T-helper 17 cell (primary cell): Measurements from ENCODE around the gene CTNND2. TPM values are rescaled to one million over a fixed set of nuclear protein-coding genes. Genes with fewer than 3 reads are reported as not detected.

Source experiments
- ATAC-seq: fragments of 150-1000 bp; cut with Tn5 transposase; 2 replicates; pipeline ENCODE4 v1.10.0; 2021; ENCODE audit warnings: mild to moderate bottlenecking, moderate library complexity
- DNase-seq, 3 donors: peaks; one replicate each; pipeline versions ENCODE4 v3.0.0 to v3.0.0-alpha.2; 2020 to 2021
- H3K9me3 ChIP-seq: one replicate; pipeline ENCODE4 v1.7.0; 2013; ENCODE audit warnings: low read length, mild to moderate bottlenecking; ENCODE audit not compliant: control insufficient read depth, poor library complexity, severe bottlenecking
- H3K27ac Mint-ChIP-seq: one replicate; pipeline ENCODE4 v1.8.0; 2022; ENCODE audit warnings: mild to moderate bottlenecking, moderate library complexity, mixed read lengths
- H3K27me3 Mint-ChIP-seq: one replicate; pipeline ENCODE4 v1.8.0; 2022; ENCODE audit warnings: mixed read lengths
- H3K36me3 Mint-ChIP-seq: one replicate; pipeline ENCODE4 v1.8.0; 2022; ENCODE audit warnings: low read depth, mixed read lengths
- H3K4me1 Mint-ChIP-seq: one replicate; pipeline ENCODE4 v1.8.0; 2022; ENCODE audit warnings: mild to moderate bottlenecking, mixed read lengths
- H3K4me3 Mint-ChIP-seq: one replicate; pipeline ENCODE4 v1.8.0; 2022; ENCODE audit warnings: mild to moderate bottlenecking, moderate library complexity, mixed read lengths
- total RNA-seq, 4 donors: library from RNA in 2 of 4; stranded (reverse) in 2 of 4; gene quantifications; one replicate each; pipeline ENCODE4 v1.2.3 and lab custom pipeline; 2022 to 2026

Gene CTNND2
- total RNA-seq, 2 donors from 2014 or later, result 0.94 to 1.6 TPM

DNA sequence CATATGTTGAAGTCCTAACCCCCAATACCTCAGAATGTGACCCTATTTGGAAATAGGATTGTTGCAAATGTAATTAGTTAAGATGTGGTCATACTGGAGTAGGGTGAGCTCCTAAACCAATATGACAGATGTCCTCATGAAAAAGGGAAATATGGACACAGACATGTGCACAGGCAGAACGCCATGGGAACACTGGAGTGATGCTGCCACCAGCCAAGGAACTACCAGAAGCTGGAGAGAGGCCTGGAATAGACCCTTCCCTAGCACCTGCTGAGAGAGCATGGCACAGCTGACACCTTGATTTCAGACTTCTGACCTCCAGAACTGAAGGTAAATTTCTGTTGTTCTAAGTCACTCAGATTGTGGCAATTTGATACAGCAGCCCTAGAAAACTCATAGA is 110.8 kb downstream of the CTNND2 start:
- no peak for DNase-seq
- H3K27me3 Mint-ChIP-seq, result no peaks in the 10 kb centered on the region
- no peaks in the 10 kb centered on the region for H3K9me3 ChIP-seq
- H3K36me3 Mint-ChIP-seq, result no peaks in the 10 kb centered on the region
- H3K27ac Mint-ChIP-seq, result no peak overlapping the region
- no peaks in the 10 kb centered on the region for H3K4me1 Mint-ChIP-seq
- no peak for ATAC-seq
- H3K4me3 Mint-ChIP-seq, result no peak overlapping the region

DNA sequence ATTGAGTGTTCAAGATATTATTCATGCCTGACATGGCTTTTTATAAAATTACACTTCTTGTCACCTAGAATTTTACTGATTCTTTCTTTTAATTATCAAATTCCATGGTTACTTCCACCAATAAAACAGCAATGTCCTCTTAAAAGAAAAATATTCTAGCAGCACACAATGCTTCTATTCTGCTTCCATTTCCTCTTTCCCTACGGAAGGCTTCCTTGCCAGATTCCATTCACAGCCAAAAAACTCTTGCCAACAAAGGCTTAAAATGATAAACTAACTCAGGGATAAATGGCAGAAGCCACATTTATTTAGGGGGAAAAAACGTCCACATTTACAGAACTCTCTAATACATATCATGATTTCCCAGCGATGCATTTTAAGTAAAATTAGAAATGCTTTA is 111.6 kb downstream of the CTNND2 start:
- Mint-ChIP-seq H3K4me1 (no peaks in the 10 kb centered on the region), H3K27ac (no peak overlapping the region), H3K4me3 (no peak overlapping the region), H3K27me3 (no peaks in the 10 kb centered on the region), H3K36me3 (no peaks in the 10 kb centered on the region)
- DNase-seq (no peak), ATAC-seq (no peak)
- H3K9me3 ChIP-seq, result no peaks in the 10 kb centered on the region

DNA sequence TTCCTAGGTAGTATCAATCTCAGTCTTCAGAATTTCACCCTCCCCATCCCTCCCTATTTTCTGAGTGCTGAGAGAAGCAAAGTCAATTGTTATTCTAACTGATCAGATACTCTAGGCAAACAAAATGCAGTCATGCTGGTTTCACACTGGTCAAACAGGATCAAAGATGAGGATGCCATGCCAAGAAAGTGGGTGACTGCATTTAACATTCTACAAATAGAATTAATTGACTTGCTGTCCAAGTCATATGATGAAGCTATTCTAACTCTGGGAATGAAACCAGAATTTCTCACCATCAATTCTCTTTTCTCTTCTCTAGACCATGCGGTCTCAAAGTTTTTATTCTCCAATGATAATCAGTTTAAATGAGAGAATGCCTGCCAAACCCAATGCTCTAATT is 112.5 kb downstream of the CTNND2 start:
- no peaks in the 10 kb centered on the region for H3K27me3 Mint-ChIP-seq
- H3K9me3 ChIP-seq, result no peaks in the 10 kb centered on the region
- no peak overlapping the region for H3K27ac Mint-ChIP-seq
- H3K4me1 Mint-ChIP-seq, result no peaks in the 10 kb centered on the region
- no peak overlapping the region for H3K4me3 Mint-ChIP-seq
- DNase-seq (no peak), ATAC-seq (no peak)
- no peaks in the 10 kb centered on the region for H3K36me3 Mint-ChIP-seq

DNA sequence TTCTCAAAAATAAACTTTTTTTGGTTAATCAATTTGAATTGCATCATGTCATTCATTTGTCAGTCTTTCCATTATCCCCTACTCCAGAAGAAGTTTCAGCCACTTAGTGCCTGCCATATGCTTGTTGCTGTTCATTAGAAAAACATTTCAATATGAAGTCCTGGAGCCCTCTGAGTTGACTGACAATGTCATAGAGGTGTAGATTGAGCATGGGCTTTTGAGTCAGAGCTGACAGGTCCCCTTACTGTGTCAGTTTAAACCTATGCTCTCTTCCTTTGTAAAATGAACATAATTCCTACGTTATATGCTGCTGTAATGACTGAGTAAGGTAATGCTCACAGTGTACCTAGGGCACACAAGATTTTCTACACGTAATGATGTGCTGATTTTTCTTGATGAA is 114.0 kb downstream of the CTNND2 start:
- ATAC-seq, result no peak
- Mint-ChIP-seq H3K4me3 (no peak overlapping the region), H3K27me3 (no peaks in the 10 kb centered on the region), H3K27ac (no peak overlapping the region), H3K4me1 (no peaks in the 10 kb centered on the region), H3K36me3 (no peaks in the 10 kb centered on the region)
- H3K9me3 ChIP-seq, result no peaks in the 10 kb centered on the region
- DNase-seq, result no peak

DNA sequence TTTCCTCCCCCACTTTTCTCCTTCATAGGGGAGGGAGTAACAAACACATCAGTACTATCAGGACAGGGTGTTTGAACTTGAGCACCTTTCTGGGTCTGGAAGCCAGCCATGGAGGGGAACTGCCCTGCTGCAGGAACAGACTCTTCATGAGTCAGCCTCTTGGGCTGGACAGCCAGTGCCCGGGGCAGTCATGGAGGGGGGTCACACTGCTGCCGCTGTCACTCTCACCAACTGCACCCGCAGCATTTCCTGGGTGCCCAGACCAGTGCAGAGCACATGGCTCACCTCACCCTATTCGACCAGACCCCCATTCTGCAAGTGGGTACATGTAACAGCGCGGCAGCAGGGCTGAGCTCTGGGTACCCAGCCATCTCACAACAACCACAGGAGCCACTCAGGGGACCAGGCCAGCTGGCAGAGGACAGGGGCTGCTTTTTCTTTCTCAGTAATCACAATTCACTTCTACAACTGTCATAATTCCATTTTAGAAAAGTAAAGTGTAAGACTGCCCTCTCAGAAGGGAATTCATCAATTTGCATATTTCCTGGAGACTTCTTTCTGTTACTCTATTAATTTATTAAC is 118.4 kb downstream of the CTNND2 start:
- Mint-ChIP-seq H3K36me3 (no peaks in the 10 kb centered on the region), H3K27me3 (no peaks in the 10 kb centered on the region), H3K4me3 (no peak overlapping the region), H3K4me1 (no peaks in the 10 kb centered on the region), H3K27ac (no peak overlapping the region)
- DNase-seq (no peak), ATAC-seq (no peak)
- H3K9me3 ChIP-seq, result no peaks in the 10 kb centered on the region

DNA sequence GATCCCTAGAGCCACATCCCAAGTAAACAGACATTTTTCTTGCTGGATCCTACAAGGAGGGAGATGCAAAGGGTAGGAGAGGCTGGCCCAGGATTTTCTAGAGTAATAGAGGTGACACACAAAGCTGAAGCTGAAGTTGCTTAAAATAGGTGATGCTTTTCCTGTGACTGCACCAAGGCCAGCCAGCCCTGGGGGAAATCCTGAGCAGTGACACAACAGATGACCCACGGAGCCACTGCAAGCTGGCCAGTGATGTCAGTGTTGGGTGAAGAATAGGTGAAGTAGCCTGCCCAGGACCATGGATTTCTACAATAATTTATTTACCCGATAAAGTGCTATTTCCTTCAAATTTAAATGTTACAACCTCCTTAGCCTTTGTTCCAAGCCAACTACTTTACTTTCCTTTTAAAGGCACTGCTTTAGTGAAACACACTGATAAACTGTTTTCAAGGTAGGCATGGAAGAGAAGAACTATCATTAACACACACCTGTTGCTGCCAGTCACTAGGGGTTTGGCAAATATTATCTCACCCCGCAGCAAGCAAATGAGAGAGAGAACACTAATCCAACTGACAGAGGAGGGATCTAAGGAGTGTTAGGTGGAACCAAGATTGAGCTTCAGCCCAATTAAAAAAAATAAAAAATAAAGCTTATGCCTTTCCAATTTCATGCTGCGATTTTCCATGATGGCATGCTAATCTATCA is 123.5 kb downstream of the CTNND2 start:
- DNase-seq, result no peak

DNA sequence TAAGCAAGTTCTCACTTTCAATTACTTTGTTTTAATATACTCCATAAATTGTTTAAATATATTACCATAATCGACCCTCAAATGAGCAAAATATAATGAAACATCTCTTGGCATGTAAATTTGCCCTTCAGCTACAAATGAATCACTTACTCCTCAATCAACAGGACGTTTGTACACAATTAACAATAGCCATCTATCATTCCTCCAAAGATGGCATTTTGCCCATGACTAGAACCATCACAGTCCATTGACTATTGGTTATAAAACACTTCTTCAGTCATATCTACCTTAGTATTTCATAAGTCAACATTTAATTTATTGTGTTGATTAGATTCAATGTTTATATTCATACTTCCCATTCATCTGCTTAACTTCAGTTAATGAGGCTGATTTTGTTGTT is 127.2 kb downstream of the CTNND2 start:
- no peak for DNase-seq
- no peak overlapping the region for H3K27ac Mint-ChIP-seq
- ATAC-seq, result no peak

More for the DNA sequence above, 123.5 kb downstream of the CTNND2 start:
- no peaks in the 10 kb centered on the region for H3K4me1 Mint-ChIP-seq
- no peak overlapping the region for H3K27ac Mint-ChIP-seq
- no peak overlapping the region for H3K4me3 Mint-ChIP-seq
- H3K27me3 Mint-ChIP-seq, result no peaks in the 10 kb centered on the region
- no peaks in the 10 kb centered on the region for H3K9me3 ChIP-seq
- no peaks in the 10 kb centered on the region for H3K36me3 Mint-ChIP-seq
- ATAC-seq, result no peak

DNA sequence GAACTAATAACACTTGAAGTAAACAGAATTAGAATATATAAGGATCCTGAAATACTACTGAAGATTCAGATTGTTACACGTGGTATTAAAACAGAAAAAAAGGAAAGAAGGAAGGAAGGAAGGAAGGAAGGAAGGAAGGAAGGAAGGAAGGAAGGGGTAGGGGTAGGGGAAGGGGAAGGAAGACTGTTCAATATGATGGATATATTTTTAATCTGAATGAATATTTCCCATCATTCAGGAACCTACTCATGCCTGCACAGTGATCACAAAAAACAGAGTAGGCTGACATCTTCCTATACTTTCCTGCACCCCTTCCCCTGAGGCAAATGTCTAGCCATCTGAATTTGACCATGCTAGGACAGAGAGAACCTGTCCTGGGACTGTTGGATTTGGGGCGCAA is 133.9 kb downstream of the CTNND2 start:
- no peak for ATAC-seq
- Mint-ChIP-seq H3K4me1 (no peaks in the 10 kb centered on the region), H3K4me3 (no peak overlapping the region), H3K27ac (no peak overlapping the region), H3K36me3 (no peaks in the 10 kb centered on the region), H3K27me3 (no peaks in the 10 kb centered on the region)
- H3K9me3 ChIP-seq, result no peaks in the 10 kb centered on the region
- DNase-seq, result no peak

More for the DNA sequence above, 127.2 kb downstream of the CTNND2 start:
- H3K4me3 Mint-ChIP-seq, result no peak overlapping the region
- no peaks in the 10 kb centered on the region for H3K36me3 Mint-ChIP-seq
- no peaks in the 10 kb centered on the region for H3K9me3 ChIP-seq
- H3K27me3 Mint-ChIP-seq, result no peaks in the 10 kb centered on the region
- H3K4me1 Mint-ChIP-seq, result no peaks in the 10 kb centered on the region

DNA sequence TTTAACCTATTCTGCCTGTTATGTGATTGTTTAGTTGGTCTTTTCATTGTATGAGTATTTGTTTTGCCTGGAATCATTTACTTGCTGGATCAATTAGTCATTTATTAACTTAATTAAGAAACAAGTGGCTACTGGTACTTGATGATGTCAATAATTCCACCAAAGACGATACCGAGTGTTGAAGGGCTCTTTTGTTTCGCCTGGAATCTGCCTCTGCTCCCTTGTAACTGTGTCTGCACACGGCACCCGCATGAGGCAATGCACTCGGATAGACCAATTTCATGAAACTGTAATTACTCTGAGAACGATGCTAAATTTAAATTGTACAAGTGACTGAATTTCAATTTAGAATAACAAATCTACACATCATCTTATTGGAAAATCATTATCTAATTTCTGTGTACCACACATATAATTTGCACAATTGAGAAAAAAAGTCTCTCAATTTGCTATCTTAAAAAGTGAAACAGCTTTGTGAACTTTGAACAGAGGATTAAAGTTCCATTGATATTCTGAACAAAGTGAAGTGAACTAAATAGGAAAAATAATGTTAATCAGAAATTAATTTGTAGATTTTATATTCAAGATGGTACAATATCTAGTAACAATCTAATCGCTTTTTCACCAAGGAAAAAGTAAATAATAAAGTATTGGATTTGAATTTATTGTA is 143.2 kb downstream of the CTNND2 start:
- no peak for DNase-seq
- H3K27ac Mint-ChIP-seq, result no peak overlapping the region

DNA sequence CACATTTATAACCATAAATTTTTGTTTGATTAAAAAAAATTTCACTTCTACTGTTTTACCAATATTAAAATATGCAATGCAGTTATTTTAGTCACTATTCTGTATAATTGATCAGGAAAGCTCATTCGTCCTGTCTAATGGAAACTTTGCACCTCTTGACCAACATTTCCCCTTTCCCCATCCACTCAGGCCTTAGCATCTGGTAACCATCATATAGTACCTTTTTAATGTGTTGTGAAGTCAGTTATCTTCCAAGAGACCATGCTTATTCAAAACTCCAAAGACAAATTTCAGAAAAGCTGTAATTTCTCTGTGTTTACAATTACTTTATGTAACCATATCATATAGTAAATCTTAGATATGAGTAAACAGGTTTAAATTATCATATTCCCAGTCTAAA is 145.9 kb downstream of the CTNND2 start:
- DNase-seq (no peak), ATAC-seq (no peak)
- Mint-ChIP-seq H3K4me3 (no peak overlapping the region), H3K4me1 (no peaks in the 10 kb centered on the region), H3K36me3 (no peaks in the 10 kb centered on the region), H3K27ac (no peak overlapping the region), H3K27me3 (no peaks in the 10 kb centered on the region)
- H3K9me3 ChIP-seq, result no peaks in the 10 kb centered on the region

More for the DNA sequence above, 143.2 kb downstream of the CTNND2 start:
- H3K4me3 Mint-ChIP-seq, result no peak overlapping the region
- no peaks in the 10 kb centered on the region for H3K27me3 Mint-ChIP-seq
- no peaks in the 10 kb centered on the region for H3K9me3 ChIP-seq
- no peaks in the 10 kb centered on the region for H3K36me3 Mint-ChIP-seq
- ATAC-seq, result no peak
- H3K4me1 Mint-ChIP-seq, result no peaks in the 10 kb centered on the region

DNA sequence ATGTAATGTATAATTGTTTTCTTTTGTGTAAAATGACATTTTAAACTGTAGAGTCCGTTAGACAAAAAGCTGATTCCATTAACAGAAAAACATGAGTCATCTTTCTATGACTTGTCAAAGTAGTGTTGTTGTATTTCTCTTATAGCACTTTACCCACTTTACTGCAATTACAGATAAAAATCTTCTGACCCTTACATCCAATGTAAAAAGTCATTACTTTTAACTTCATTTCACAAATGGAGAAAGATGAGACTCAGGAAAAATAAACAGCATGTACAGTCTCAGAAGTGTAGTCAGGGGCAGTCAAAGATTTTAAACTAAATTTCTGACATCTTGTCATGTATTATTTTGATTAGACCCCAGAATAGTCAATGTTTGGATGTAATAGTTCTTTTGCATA is 146.6 kb downstream of the CTNND2 start:
- H3K9me3 ChIP-seq, result no peaks in the 10 kb centered on the region
- H3K27ac Mint-ChIP-seq, result no peak overlapping the region
- DNase-seq, result no peak
- no peak for ATAC-seq
- H3K4me1 Mint-ChIP-seq, result no peaks in the 10 kb centered on the region
- H3K27me3 Mint-ChIP-seq, result no peaks in the 10 kb centered on the region
- H3K36me3 Mint-ChIP-seq, result no peaks in the 10 kb centered on the region
- H3K4me3 Mint-ChIP-seq, result no peak overlapping the region

DNA sequence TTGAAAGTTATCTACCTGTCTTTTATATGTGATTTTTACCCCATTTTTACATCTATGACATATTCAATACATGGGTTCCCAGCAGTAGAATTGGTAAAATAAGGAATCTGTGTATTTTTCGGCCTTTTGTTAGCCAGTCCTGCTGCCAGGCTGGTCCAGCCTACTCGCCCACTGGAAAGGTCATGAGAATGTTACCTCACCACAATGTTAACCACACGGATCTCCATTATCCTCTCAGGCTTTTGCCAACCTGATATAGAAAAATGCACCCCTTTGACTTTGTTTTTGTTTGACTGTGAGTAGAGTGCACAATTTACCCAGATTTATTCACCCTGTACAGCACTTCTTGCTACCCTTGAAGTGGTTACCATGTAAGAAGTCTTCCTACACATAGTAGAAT is 167.2 kb downstream of the CTNND2 start:
- no peak for DNase-seq
- Mint-ChIP-seq H3K4me3 (no peak overlapping the region), H3K27ac (no peak overlapping the region), H3K4me1 (no peaks in the 10 kb centered on the region), H3K36me3 (no peaks in the 10 kb centered on the region), H3K27me3 (no peaks in the 10 kb centered on the region)
- no peaks in the 10 kb centered on the region for H3K9me3 ChIP-seq
- ATAC-seq, result no peak

DNA sequence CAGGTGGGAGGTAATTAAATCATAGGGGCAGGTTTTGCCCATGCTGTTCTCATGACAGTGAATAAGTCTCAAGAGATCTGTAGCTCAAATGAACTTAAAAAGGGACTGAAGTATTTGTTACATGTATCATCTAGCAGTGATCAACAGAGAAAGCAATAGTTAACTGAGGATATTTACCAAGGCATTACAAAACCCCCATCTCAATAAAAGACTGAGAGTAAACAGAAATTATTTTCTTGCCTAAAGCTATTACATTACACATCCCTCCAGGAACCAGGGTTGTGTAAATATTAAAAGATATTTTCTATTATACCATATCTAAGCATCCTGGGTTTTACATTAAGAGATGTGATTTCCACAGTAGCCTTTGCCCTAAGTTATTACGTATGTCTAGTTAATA is 169.9 kb downstream of the CTNND2 start:
- no peaks in the 10 kb centered on the region for H3K9me3 ChIP-seq
- ATAC-seq, result no peak
- DNase-seq, result no peak
- no peak overlapping the region for H3K27ac Mint-ChIP-seq
- H3K36me3 Mint-ChIP-seq, result no peaks in the 10 kb centered on the region
- H3K4me1 Mint-ChIP-seq, result no peaks in the 10 kb centered on the region
- no peaks in the 10 kb centered on the region for H3K27me3 Mint-ChIP-seq
- no peak overlapping the region for H3K4me3 Mint-ChIP-seq

DNA sequence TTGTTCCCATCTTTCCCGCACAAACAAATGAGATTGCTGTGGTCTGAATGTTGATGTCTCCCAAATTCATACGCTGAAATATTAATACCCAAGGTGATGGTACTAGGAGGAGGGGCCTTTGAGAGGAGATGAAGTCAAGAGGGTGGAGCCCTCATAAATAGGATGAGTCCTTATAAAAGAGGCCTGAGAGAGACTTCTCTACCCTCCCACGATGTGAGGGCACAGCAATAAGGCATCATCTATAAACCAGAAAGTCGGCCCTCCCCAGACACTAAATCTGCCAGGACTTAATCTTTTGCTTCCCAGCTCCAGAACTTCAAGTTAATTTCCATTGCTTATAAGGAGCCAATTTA is 170.4 kb downstream of the CTNND2 start:
- H3K9me3 ChIP-seq, result no peaks in the 10 kb centered on the region
- Mint-ChIP-seq H3K36me3 (no peaks in the 10 kb centered on the region), H3K27ac (no peak overlapping the region), H3K4me1 (no peaks in the 10 kb centered on the region), H3K4me3 (no peak overlapping the region), H3K27me3 (no peaks in the 10 kb centered on the region)
- no peak for ATAC-seq
- no peak for DNase-seq
